H1 (cell line): ENCODE data around the gene STX18. TPM values are rescaled to one million over a fixed set of nuclear protein-coding genes. Genes with fewer than 3 reads are reported as not detected.

ENCODE experiments used
- CTBP2 ChIP-seq: IDR thresholded peaks from 2 replicates; pipeline ENCODE4 v1.7.0; 2011; ENCODE audit warnings: borderline replicate concordance, mild to moderate bottlenecking, moderate library complexity, mixed read lengths, low read length; ENCODE audit not compliant: insufficient read depth, insufficient read length
- EGR1 ChIP-seq: IDR thresholded peaks from 2 replicates; pipeline ENCODE4 v1.6.1; 2011; ENCODE audit warnings: low read depth, low read length, borderline replicate concordance
- PHF8 ChIP-seq: fragments of 200-600 bp; sonication (generic); conservative IDR thresholded peaks from 2 replicates; pipeline ENCODE4 v1.7.1; 2012; ENCODE audit warnings: low read depth, mild to moderate bottlenecking, inconsistent platforms, low read length, moderate library complexity
- SIRT6 ChIP-seq: IDR thresholded peaks from one replicate; pipeline ENCODE4 v1.7.1; 2012; ENCODE audit warnings: low read length, inconsistent platforms
- TCF12 ChIP-seq: IDR thresholded peaks from 2 replicates; pipeline ENCODE4 v1.6.1; 2011; ENCODE audit warnings: low read depth, mild to moderate bottlenecking, low read length
- polyA plus RNA-seq, 7 experiments: library from polyadenylated mRNA; depleted of rRNA in 3 of 7; stranded (reverse) in 5 of 7; unstranded in 2 of 7; fragments of >200 nt in 5 of 7; fragments of 200-250 nt in 2 of 7; gene quantifications; 1 replicate in 5 of 7; 2 replicates in 1 of 7; 4 replicates in 1 of 7; pipeline versions ENCODE4 v1.2.1 to v1.2.3, GENCODE V29; 2011 to 2013; ENCODE audit warnings: missing spikeins in 2 of 7, mixed read lengths in 2 of 7
- total RNA-seq: library from RNA; stranded (reverse); fragmentation: NEBNext Ultra II Directional; extraction: Animal tissue kit (Norgen Biotek cat#: 25700); gene quantifications from 2 replicates; pipeline ENCODE4 v1.2.1, GENCODE V29; 2021
- TF ChIP-seq, protein P1 (sequence below): fragments of 300-600 bp; sonication (generic); IDR thresholded peaks from 2 replicates; pipeline ENCODE4 v1.7.1; 2012; ENCODE audit warnings: low read length, moderate library complexity, mild to moderate bottlenecking, inconsistent platforms; ENCODE audit not compliant: insufficient replicate concordance

Gene STX18
- total and polyA plus RNA-seq, 2 of the 8 experiments (the other 6 are each of a cell fraction or from before 2014, with no cell fraction given) = 14.6 to 18.3 TPM

- TF ChIP-seq, protein P1, sequence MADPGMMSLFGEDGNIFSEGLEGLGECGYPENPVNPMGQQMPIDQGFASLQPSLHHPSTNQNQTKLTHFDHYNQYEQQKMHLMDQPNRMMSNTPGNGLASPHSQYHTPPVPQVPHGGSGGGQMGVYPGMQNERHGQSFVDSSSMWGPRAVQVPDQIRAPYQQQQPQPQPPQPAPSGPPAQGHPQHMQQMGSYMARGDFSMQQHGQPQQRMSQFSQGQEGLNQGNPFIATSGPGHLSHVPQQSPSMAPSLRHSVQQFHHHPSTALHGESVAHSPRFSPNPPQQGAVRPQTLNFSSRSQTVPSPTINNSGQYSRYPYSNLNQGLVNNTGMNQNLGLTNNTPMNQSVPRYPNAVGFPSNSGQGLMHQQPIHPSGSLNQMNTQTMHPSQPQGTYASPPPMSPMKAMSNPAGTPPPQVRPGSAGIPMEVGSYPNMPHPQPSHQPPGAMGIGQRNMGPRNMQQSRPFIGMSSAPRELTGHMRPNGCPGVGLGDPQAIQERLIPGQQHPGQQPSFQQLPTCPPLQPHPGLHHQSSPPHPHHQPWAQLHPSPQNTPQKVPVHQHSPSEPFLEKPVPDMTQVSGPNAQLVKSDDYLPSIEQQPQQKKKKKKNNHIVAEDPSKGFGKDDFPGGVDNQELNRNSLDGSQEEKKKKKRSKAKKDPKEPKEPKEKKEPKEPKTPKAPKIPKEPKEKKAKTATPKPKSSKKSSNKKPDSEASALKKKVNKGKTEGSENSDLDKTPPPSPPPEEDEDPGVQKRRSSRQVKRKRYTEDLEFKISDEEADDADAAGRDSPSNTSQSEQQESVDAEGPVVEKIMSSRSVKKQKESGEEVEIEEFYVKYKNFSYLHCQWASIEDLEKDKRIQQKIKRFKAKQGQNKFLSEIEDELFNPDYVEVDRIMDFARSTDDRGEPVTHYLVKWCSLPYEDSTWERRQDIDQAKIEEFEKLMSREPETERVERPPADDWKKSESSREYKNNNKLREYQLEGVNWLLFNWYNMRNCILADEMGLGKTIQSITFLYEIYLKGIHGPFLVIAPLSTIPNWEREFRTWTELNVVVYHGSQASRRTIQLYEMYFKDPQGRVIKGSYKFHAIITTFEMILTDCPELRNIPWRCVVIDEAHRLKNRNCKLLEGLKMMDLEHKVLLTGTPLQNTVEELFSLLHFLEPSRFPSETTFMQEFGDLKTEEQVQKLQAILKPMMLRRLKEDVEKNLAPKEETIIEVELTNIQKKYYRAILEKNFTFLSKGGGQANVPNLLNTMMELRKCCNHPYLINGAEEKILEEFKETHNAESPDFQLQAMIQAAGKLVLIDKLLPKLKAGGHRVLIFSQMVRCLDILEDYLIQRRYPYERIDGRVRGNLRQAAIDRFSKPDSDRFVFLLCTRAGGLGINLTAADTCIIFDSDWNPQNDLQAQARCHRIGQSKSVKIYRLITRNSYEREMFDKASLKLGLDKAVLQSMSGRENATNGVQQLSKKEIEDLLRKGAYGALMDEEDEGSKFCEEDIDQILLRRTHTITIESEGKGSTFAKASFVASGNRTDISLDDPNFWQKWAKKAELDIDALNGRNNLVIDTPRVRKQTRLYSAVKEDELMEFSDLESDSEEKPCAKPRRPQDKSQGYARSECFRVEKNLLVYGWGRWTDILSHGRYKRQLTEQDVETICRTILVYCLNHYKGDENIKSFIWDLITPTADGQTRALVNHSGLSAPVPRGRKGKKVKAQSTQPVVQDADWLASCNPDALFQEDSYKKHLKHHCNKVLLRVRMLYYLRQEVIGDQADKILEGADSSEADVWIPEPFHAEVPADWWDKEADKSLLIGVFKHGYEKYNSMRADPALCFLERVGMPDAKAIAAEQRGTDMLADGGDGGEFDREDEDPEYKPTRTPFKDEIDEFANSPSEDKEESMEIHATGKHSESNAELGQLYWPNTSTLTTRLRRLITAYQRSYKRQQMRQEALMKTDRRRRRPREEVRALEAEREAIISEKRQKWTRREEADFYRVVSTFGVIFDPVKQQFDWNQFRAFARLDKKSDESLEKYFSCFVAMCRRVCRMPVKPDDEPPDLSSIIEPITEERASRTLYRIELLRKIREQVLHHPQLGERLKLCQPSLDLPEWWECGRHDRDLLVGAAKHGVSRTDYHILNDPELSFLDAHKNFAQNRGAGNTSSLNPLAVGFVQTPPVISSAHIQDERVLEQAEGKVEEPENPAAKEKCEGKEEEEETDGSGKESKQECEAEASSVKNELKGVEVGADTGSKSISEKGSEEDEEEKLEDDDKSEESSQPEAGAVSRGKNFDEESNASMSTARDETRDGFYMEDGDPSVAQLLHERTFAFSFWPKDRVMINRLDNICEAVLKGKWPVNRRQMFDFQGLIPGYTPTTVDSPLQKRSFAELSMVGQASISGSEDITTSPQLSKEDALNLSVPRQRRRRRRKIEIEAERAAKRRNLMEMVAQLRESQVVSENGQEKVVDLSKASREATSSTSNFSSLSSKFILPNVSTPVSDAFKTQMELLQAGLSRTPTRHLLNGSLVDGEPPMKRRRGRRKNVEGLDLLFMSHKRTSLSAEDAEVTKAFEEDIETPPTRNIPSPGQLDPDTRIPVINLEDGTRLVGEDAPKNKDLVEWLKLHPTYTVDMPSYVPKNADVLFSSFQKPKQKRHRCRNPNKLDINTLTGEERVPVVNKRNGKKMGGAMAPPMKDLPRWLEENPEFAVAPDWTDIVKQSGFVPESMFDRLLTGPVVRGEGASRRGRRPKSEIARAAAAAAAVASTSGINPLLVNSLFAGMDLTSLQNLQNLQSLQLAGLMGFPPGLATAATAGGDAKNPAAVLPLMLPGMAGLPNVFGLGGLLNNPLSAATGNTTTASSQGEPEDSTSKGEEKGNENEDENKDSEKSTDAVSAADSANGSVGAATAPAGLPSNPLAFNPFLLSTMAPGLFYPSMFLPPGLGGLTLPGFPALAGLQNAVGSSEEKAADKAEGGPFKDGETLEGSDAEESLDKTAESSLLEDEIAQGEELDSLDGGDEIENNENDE = no peak
- TF ChIP-seq TCF12 = no peak
- TF ChIP-seq CTBP2 = no peak
- no peak for TF ChIP-seq EGR1
- no peak for TF ChIP-seq SIRT6
- TF ChIP-seq PHF8 = no peak
Measured at GRCh38 chr4:4474476-4474875, 67.4 kb downstream of the STX18 start (continued).
